Measurements from ENCODE around the gene BOD1. TPM values are rescaled to one million over a fixed set of nuclear protein-coding genes. Genes with fewer than 3 reads are reported as not detected.

BOD1 gene
- total and polyA plus RNA-seq, 10 of the 15 experiments (the other 5 are each of a cell fraction or from before 2014, with no cell fraction given), result 14.1 to 35.8 (median 29.6) TPM

DNA sequence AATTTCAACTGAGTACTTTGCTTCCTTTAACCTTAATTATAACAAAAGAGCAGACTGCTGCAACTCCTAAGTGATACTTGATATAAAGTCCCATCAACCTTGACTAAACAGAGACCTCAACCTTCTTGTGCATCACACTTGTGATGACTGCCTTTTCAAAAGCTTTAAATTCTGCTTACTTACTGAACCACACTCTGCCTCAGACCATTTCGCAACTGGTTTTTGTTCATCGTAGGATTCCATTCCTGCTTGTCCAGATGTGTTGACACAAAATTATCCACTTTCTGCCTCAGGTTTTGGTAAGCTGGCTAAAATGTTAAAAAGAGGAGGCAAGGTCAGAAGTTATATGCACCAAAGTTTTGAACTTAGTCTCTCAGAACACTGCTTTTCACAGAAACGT lies 3.5 kb downstream of the BOD1 start:
- no peak for FAIRE-seq
- H2AFZ ChIP-seq (ENCODE audit: control insufficient read depth, low read depth, low read length), result no peak overlapping the region
- TF ChIP-seq RAD21 (IDR thresholded peaks at IDR 0.05; ENCODE audit: insufficient read depth, low read depth, low read length) (no peak), LARP7 (IDR thresholded peaks at IDR 0.05) (no peak), GABPA (IDR thresholded peaks at IDR 0.05; ENCODE audit: low read depth) (no peak), FOXK2 (IDR thresholded peaks at IDR 0.05) (no peak), IRF4 (IDR thresholded peaks at IDR 0.05; ENCODE audit: low read depth, low read length) (no peak), MXI1 (IDR thresholded peaks at IDR 0.05; ENCODE audit: low read depth, low read length) (no peak), NR2C1 (IDR thresholded peaks at IDR 0.05) (no peak), ZZZ3 (IDR thresholded peaks at IDR 0.05; ENCODE audit: control insufficient read depth, insufficient read length, low read depth) (no peak), MYB (IDR thresholded peaks at IDR 0.05; ENCODE audit: borderline replicate concordance, low read depth, low read length) (no peak), NRF1 (conservative IDR thresholded peaks at IDR 0.05; ENCODE audit: low read depth, low read length) (no peak), MTA3 (IDR thresholded peaks at IDR 0.05; ENCODE audit: borderline replicate concordance, low read length) (no peak), EZH2 (IDR thresholded peaks at IDR 0.05; ENCODE audit: borderline replicate concordance, control insufficient read depth, low read depth, low read length) (no peak), WRNIP1 (IDR thresholded peaks at IDR 0.05; ENCODE audit: borderline replicate concordance, low read depth, low read length) (no peak), RB1 (IDR thresholded peaks at IDR 0.05; ENCODE audit: borderline replicate concordance) (no peak), ZNF217 (IDR thresholded peaks at IDR 0.05) (no peak), ZNF207 (IDR thresholded peaks at IDR 0.05; ENCODE audit: borderline replicate concordance) (no peak)
- TF ChIP-seq, protein P1, sequence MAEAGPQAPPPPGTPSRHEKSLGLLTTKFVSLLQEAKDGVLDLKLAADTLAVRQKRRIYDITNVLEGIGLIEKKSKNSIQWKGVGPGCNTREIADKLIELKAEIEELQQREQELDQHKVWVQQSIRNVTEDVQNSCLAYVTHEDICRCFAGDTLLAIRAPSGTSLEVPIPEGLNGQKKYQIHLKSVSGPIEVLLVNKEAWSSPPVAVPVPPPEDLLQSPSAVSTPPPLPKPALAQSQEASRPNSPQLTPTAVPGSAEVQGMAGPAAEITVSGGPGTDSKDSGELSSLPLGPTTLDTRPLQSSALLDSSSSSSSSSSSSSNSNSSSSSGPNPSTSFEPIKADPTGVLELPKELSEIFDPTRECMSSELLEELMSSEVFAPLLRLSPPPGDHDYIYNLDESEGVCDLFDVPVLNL (IDR thresholded peaks at IDR 0.05; ENCODE audit: low read depth, low read length), result no peak
- TF ChIP-seq, protein P2, sequence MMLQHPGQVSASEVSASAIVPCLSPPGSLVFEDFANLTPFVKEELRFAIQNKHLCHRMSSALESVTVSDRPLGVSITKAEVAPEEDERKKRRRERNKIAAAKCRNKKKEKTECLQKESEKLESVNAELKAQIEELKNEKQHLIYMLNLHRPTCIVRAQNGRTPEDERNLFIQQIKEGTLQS (IDR thresholded peaks at IDR 0.05; ENCODE audit: borderline replicate concordance, extremely low read depth, low read depth, low read length), result no peak
- TF ChIP-seq, protein P3, sequence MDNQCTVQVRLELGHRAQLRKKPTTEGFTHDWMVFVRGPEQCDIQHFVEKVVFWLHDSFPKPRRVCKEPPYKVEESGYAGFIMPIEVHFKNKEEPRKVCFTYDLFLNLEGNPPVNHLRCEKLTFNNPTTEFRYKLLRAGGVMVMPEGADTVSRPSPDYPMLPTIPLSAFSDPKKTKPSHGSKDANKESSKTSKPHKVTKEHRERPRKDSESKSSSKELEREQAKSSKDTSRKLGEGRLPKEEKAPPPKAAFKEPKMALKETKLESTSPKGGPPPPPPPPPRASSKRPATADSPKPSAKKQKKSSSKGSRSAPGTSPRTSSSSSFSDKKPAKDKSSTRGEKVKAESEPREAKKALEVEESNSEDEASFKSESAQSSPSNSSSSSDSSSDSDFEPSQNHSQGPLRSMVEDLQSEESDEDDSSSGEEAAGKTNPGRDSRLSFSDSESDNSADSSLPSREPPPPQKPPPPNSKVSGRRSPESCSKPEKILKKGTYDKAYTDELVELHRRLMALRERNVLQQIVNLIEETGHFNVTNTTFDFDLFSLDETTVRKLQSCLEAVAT (IDR thresholded peaks at IDR 0.05), result no peak
- TF ChIP-seq, protein P4, sequence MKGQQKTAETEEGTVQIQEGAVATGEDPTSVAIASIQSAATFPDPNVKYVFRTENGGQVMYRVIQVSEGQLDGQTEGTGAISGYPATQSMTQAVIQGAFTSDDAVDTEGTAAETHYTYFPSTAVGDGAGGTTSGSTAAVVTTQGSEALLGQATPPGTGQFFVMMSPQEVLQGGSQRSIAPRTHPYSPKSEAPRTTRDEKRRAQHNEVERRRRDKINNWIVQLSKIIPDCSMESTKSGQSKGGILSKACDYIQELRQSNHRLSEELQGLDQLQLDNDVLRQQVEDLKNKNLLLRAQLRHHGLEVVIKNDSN (IDR thresholded peaks at IDR 0.05; ENCODE audit: borderline replicate concordance, extremely low read length, insufficient read depth, low read depth, low read length), result no peak
- CTCF ChIA-PET, result interaction anchor here (1.6 to 1.8 kb wide), 2 partner anchors 10 to 21 kb away, joined by 4 to 6 read pairs; no protein-coding TSS in a partner anchor
- no peak for ATAC-seq
- in situ Hi-C loops (cut with MboI) (no loop called here), intact Hi-C loops (cut with micrococcal nuclease; ENCODE audit: unreplicated experiment) (no loop called here)
- H3K27me3 ChIP-seq (replicated peaks in 1 of 2; ENCODE audit: control insufficient read depth in 2 of 2, insufficient read depth in 2 of 2, low read length in 1 of 2), result no peaks in the 10 kb centered on the region
- RAD21 ChIA-PET (ENCODE audit: unreplicated experiment), result no interaction called here
- H3K36me3 ChIP-seq (ENCODE audit: control insufficient read depth in 2 of 2, insufficient read depth in 2 of 2, low read length in 1 of 2), result peaks cover 9 to 27% of the 10 kb centered on the region in 2 experiments
- no peak overlapping the region for H3K27ac ChIP-seq (ENCODE audit: control insufficient read depth, insufficient read depth)
- H3K9me3 ChIP-seq (replicated peaks; ENCODE audit: control insufficient read depth, insufficient read depth, low read length), result no peaks in the 10 kb centered on the region
- H4K20me1 ChIP-seq (ENCODE audit: control insufficient read depth, insufficient read depth), result 0 out of 2 replicates have a peak, but pooled peaks cover 2% of the 10 kb centered on the region
- 78% methylated on average over 3 of the region's 3 CpGs for WGBS (ENCODE audit: insufficient coverage, insufficient replicate concordance, low lambda C conversion rate, missing lambda C conversion rate)
- no TSS peak for BruUV-seq (replicated peaks)
- H3K4me1 ChIP-seq (ENCODE audit: control insufficient read depth, insufficient read depth, low read length), result peaks cover 14% of the 10 kb centered on the region
- DNase-seq (ENCODE audit: low read depth, low spot score), result no peak
- POLR2A ChIA-PET, result no interaction called here
- no peak overlapping the region for H3K9ac ChIP-seq (ENCODE audit: control insufficient read depth, insufficient read depth, low read length)
- H3K4me3 ChIP-seq, result no peak overlapping the region; the same call in 1 of the 2 replicates
- peaks cover 40% of the 10 kb centered on the region for H3K79me2 ChIP-seq (ENCODE audit: control insufficient read depth, insufficient read depth, low read length)
- no peak overlapping the region for H3K4me2 ChIP-seq (ENCODE audit: control insufficient read depth, insufficient read depth)
- SMC1A ChIA-PET (ENCODE audit: uncharacterized antibody, unreplicated experiment), result interaction anchor here (0.9 kb wide), 1 partner anchor 360 kb away, joined by 4 read pairs; no protein-coding TSS in a partner anchor

All from GM12878 (cell line).